ENCODE data around the gene C21orf58.

GRCh38 chr21:46327711-46328110 is 4.0 kb upstream of the C21orf58 start:
- TF ChIP-seq POLR2A (IDR thresholded peaks at IDR 0.05) (no peak), CTCF (IDR thresholded peaks at IDR 0.05) (no peak), EP300 (IDR thresholded peaks at IDR 0.05) (no peak)

All from tibial nerve (tissue), 4 donors.